Measurements from ENCODE around the gene PTPRB. TPM values are rescaled to one million over a fixed set of nuclear protein-coding genes. Genes with fewer than 3 reads are reported as not detected.

PTPRB gene
- total RNA-seq, 2 donors from 2014 or later = not detected

DNA sequence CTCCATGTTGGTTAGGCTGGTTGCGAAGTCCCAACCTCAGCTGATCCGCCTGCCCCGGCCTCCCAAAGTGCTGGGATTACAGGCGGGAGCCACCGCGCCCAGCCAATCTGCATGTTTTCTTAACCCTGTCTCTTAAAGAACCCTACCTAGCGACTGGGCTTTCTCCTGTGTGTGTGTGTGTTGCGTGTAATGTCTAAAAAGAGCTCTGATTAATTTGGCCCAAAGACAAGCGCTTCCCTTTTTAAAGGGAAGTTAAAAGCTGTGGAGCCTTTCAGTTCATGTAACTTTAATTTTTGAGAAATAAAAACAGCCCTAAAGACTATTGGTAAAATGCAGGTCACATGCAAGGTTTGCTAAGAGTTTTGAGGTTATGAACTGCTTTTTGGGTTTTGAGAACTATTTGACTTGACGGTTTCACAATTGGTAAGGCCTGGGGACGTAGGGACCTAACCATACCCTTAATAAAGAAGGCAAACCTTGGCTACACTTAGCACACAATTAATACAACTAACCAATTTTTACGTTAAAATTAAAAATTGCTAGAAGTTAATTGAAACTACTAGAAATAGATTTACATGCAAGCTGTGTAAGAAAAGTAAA lies 167.9 kb downstream of the PTPRB start:
- DNase-seq (no peak), ATAC-seq (no peak)
- H3K9me3 ChIP-seq (ENCODE audit: control insufficient read depth, low read length, poor library complexity, severe bottlenecking) = peaks cover 5% of the 10 kb centered on the region
- Mint-ChIP-seq H3K27ac (no peak overlapping the region), H3K27me3 (peaks cover 14% of the 10 kb centered on the region), H3K4me1 (no peaks in the 10 kb centered on the region), H3K36me3 (ENCODE audit: low read depth) (peaks cover 2% of the 10 kb centered on the region), H3K4me3 (no peak overlapping the region)

DNA sequence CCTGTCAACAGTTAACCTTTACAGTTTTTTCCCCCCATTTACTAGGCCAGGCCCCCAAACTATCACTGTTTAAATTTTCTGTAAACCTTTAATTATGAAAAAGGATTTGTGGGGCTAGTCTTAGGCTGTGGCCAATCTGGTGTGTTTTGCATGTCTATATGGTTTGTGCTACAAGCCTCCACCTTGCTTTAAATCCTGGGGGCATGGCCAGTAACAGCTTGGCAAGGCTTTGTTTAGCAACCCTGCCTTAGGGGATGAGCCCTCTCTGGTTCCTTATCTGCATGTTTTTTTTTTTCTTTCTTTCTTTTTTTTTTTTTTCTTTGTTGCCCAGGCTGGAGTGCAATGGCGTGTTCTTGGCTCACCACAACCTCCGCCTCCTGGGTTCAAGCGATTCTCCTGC lies 168.5 kb downstream of the PTPRB start:
- Mint-ChIP-seq H3K36me3 (ENCODE audit: low read depth) (peaks cover 2% of the 10 kb centered on the region), H3K4me3 (no peak overlapping the region)

GRCh38 chr12:70467918-70468733 lies 169.1 kb downstream of the PTPRB start:
- DNase-seq = no peak
- Mint-ChIP-seq H3K36me3 (ENCODE audit: low read depth) (peaks cover 2% of the 10 kb centered on the region), H3K4me1 (no peaks in the 10 kb centered on the region), H3K4me3 (no peak overlapping the region), H3K27me3 (peaks cover 8% of the 10 kb centered on the region), H3K27ac (no peak overlapping the region)
- peaks cover 6% of the 10 kb centered on the region for H3K9me3 ChIP-seq (ENCODE audit: control insufficient read depth, low read length, poor library complexity, severe bottlenecking)
- no peak for ATAC-seq

More for the DNA sequence above, 168.5 kb downstream of the PTPRB start:
- H3K9me3 ChIP-seq (ENCODE audit: control insufficient read depth, low read length, poor library complexity, severe bottlenecking) = peaks cover 6% of the 10 kb centered on the region
- ATAC-seq (no peak), DNase-seq (no peak)
- no peaks in the 10 kb centered on the region for H3K4me1 Mint-ChIP-seq
- H3K27ac Mint-ChIP-seq = no peak overlapping the region
- peaks cover 14% of the 10 kb centered on the region for H3K27me3 Mint-ChIP-seq

DNA sequence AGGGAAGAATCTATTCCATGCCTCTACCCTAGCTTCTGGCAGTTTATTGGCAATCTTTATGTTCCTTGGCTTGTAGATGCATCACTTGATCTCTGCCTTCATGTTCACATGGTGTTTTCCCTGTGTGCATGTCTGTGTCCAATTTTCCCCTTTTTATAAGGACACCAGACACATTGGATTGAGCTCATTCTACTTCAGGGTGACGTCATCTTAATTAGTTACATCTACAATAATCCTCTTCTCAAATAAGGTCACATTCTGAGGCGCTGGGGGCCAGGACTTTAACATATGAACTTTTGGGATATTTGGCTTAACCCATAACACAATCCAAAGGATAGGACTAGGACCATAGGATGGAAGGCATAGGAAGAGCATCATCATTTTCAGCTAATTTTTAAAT lies 169.8 kb downstream of the PTPRB start:
- H3K27me3 Mint-ChIP-seq = peaks cover 7% of the 10 kb centered on the region
- no peak for ATAC-seq
- H3K4me3 Mint-ChIP-seq = no peak overlapping the region
- no peak overlapping the region for H3K27ac Mint-ChIP-seq
- peaks cover 2% of the 10 kb centered on the region for H3K36me3 Mint-ChIP-seq (ENCODE audit: low read depth)
- H3K4me1 Mint-ChIP-seq = no peaks in the 10 kb centered on the region
- H3K9me3 ChIP-seq (ENCODE audit: control insufficient read depth, low read length, poor library complexity, severe bottlenecking) = peaks cover 6% of the 10 kb centered on the region
- no peak for DNase-seq

DNA sequence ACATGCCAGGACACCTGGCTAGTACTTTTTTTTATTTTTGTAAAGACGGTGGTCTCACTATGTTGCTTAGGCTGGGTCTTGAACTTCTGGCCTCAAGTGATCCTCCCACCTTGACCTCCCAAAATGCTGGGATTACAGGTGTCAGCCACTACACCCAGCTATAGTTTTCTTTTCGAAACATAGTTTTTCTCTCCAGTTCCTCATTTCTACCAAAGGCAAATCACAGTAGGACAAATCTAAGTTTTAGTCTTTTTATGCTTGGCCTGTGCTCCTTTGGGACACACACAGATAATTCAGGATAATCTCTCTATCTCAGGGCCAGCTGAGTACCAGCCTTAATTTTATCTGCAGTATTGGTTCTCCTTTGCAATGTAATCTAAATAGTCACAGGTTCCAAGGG lies 170.5 kb downstream of the PTPRB start:
- Mint-ChIP-seq H3K4me3 (no peak overlapping the region), H3K4me1 (no peaks in the 10 kb centered on the region), H3K27me3 (peaks cover 7% of the 10 kb centered on the region), H3K27ac (no peak overlapping the region), H3K36me3 (ENCODE audit: low read depth) (peaks cover 2% of the 10 kb centered on the region)
- ATAC-seq (no peak), DNase-seq (no peak)
- peaks cover 6% of the 10 kb centered on the region for H3K9me3 ChIP-seq (ENCODE audit: control insufficient read depth, low read length, poor library complexity, severe bottlenecking)
